Rectal smooth muscle tissue (tissue), 1 donor: Measurements from ENCODE around the gene LRRC28.
A peak's percentile ranks its signal among the peaks of the same experiment; 100 is the strongest.

Experiments used
- H3K27ac ChIP-seq: one replicate; pipeline ENCODE4 v1.7.0; 2013; ENCODE audit warnings: low read depth, low read length, inconsistent platforms
- H3K27me3 ChIP-seq: one replicate; pipeline ENCODE4 v1.7.0; 2013; ENCODE audit warnings: low read length; ENCODE audit not compliant: control insufficient read depth, insufficient read depth
- H3K36me3 ChIP-seq: one replicate; pipeline ENCODE4 v1.7.0; 2013; ENCODE audit warnings: low read length; ENCODE audit not compliant: control insufficient read depth, insufficient read depth
- H3K4me1 ChIP-seq: one replicate; pipeline ENCODE4 v1.7.0; 2013; ENCODE audit warnings: low read length; ENCODE audit not compliant: control insufficient read depth, insufficient read depth
- H3K4me3 ChIP-seq: one replicate; pipeline ENCODE4 v1.7.0; 2013; ENCODE audit warnings: low read length
- H3K9ac ChIP-seq: one replicate; pipeline ENCODE4 v1.7.0; 2013; ENCODE audit warnings: low read length

Gene LRRC28

DNA sequence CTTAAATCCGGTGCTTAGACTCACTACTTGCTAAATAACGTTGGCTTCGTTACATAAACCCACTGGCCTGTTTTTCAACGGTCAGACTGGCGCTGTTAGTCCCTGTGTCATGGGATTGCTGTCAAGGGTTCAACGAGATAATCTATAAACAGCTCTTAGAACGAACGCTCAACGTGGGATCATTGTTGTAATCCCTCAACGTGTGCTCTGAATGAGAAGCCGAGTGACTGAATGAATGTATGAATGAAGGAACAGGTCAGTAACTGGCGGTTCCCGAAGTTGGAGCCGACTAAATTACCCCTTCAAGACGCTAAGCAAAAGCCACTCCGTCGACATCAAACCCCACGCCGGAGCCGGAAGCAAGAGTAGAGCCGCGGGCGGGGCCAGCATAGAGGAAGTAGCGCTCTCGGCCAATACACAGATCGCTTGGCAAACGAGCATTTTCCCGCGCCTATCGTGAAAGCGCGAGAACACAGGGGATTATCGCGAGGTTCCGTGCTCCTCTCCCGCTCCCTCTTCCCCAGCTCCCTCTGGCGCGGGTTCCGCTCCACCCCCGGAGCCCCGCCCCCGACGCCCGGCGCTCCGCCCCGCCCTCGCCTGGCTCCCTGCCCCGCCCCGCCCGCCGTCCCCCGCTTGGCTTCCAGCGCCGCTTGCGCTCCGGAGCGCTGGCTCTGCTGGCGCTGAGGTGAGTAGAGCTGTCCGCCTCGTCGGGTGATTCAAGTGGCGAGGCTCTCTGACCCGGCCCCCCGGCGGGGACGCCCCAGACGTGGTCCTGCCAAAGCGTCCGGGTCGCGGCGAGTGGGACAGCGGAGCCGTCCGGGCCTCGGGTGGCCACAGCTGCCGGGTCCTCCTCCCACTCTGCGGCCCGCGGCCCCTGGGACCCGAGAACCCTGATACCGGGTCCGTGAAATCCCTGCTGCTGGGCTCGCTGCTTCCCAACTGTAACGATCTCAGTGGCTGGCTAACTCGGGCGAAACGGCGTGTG lies at the start of gene LRRC28:
LRRC28 (plus strand) TSS at position 625 of the 985 bp plus-strand sequence. CDS start 4,477 bp downstream, outside the sequence.
- peak within 1 kb of the TSS; percentile 93 for H3K27ac ChIP-seq
- peak within 1 kb of the TSS; percentile 92 for H3K4me3 ChIP-seq
- no peaks in the 10 kb centered on the region for H3K27me3 ChIP-seq
- peak within 1 kb of the TSS; percentile 66 for H3K9ac ChIP-seq
- no peaks in the 10 kb centered on the region for H3K36me3 ChIP-seq
- peaks cover 15% of the 10 kb centered on the region for H3K4me1 ChIP-seq

DNA sequence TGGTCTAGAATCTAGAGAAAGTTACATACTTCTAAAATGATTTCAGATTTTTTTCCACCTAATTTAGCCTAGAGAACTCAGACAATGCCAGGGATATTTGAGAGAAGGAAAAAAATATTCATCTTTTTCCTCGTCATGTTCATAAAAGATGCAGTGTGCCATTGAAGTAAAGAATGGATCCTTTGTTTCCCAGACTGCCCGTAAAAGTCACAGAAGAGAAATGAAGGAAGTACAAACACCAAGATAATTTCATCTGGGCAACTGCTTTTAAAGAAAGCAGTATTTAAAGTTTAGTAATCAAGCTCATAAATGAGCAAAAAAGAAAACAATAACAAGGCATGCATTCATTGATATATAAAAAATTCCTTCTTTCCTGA lies 49.1 kb upstream of the LRRC28 start:
- Histone ChIP-seq H3K4me3 (no peak overlapping the region), H3K27ac (no peak overlapping the region), H3K36me3 (no peaks in the 10 kb centered on the region), H3K4me1 (no peaks in the 10 kb centered on the region), H3K27me3 (no peaks in the 10 kb centered on the region), H3K9ac (no peak overlapping the region)

DNA sequence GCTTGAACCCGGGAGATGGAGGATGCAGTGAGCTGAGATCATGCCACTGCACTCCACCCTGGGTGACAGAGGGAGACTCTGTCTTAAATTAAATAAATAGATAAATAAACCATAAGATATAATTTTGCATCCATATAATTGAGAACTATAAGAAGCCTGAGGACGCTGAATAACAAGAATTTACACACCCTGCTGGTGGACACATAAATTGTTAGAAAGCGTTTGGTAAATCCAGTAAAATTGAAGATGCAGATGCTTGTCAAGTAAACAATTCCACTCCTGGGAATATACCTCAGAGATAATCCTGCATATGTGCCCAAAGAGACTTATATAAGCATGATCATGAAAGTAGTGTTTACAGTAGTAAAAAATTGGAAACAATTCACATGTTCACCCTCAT lies 43.6 kb upstream of the LRRC28 start:
- H3K4me3 ChIP-seq: no peak overlapping the region
- H3K27ac ChIP-seq: no peak overlapping the region
- no peaks in the 10 kb centered on the region for H3K36me3 ChIP-seq
- no peak overlapping the region for H3K9ac ChIP-seq
- H3K4me1 ChIP-seq: peaks cover 16% of the 10 kb centered on the region
- no peaks in the 10 kb centered on the region for H3K27me3 ChIP-seq

DNA sequence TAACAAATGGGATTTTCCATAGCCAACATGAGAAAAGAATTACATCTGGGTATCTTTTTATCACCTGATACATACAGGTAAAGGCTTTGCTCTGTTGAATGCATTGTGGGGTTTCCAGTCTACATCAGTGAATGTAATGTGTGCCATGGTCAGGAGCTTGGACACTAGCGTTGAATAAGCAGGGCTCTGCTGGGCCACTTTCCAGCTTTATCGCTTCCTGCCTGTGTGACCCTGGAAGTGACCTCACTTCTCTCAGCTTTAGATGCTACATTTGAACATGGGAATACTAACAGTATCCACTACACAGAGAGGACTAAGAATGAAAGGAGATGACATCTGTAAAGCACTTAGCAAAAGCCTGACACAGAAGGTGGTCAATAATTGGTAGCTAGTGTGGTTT lies 42.0 kb upstream of the LRRC28 start:
- Histone ChIP-seq H3K36me3 (no peaks in the 10 kb centered on the region), H3K4me1 (peaks cover 24% of the 10 kb centered on the region), H3K27me3 (no peaks in the 10 kb centered on the region), H3K9ac (no peak overlapping the region), H3K4me3 (no peak overlapping the region), H3K27ac (no peak overlapping the region)

DNA sequence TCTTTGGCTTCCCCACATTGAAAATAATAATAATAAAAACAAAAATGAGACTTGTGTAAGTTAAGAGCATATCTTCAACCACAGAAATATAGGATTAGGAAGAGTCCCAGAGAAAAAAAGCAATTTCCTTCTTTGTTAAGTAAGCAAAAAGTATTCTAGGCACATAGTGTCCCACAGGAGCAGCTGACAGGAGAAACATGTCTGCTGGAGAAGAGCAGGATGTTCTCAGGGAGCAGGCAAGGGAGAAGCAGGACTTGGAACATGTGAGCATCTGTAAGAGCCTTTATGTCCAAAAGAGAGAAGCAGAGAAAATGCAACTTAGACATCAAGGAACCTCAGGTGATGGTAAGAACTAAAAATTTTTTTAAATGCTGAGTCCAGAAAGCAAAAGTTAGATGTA lies 40.9 kb upstream of the LRRC28 start:
- Histone ChIP-seq H3K27ac (peak overlapping the region; percentile 90), H3K36me3 (no peaks in the 10 kb centered on the region), H3K27me3 (no peaks in the 10 kb centered on the region), H3K9ac (no peak overlapping the region), H3K4me1 (peaks cover 24% of the 10 kb centered on the region), H3K4me3 (no peak overlapping the region)

DNA sequence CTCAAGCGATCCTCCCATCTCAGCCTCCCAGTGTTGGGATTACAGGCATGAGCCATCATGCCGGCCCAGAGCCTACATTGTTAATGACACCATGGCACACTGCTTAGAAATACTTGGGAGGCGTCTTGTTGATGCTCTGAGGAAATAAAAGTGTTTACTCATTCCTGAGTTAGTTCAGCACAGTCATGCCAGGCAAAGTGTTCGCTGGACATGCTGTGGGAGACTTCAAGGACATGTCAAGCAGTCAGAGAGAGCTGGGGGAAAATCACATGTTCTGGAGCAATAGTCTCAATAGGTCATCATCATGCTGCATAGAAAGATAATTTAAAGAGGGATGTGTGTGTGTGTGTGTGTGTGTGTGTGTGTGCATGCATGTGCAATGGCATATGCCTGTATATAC lies 39.4 kb upstream of the LRRC28 start:
- Histone ChIP-seq H3K36me3 (peaks cover 2% of the 10 kb centered on the region), H3K9ac (no peak overlapping the region), H3K4me3 (no peak overlapping the region), H3K27ac (peak overlapping the region; percentile 90), H3K4me1 (peaks cover 24% of the 10 kb centered on the region), H3K27me3 (no peaks in the 10 kb centered on the region)

DNA sequence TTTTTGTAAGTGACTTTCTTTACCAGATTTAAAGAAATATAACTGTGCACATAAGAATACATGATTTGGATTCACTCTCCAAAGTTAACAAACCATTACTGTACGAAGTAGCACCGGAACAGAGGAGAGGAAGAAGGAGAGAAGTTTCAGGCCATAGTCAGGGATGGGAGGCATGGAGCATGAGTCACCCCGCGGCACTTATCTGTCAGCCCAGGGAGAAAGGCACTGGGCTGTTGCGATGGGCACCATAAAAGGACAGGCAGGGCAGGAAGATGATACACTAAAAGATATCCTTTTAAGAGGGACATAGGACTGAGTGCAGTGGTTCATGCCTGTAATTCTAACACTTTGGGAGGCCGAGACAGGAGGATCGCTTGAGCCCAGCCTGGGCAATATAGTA lies 38.9 kb upstream of the LRRC28 start:
- H3K4me1 ChIP-seq: peaks cover 24% of the 10 kb centered on the region
- H3K27ac ChIP-seq: peak overlapping the region; percentile 90
- peaks cover 2% of the 10 kb centered on the region for H3K36me3 ChIP-seq
- H3K9ac ChIP-seq: no peak overlapping the region
- H3K27me3 ChIP-seq: no peaks in the 10 kb centered on the region
- no peak overlapping the region for H3K4me3 ChIP-seq

DNA sequence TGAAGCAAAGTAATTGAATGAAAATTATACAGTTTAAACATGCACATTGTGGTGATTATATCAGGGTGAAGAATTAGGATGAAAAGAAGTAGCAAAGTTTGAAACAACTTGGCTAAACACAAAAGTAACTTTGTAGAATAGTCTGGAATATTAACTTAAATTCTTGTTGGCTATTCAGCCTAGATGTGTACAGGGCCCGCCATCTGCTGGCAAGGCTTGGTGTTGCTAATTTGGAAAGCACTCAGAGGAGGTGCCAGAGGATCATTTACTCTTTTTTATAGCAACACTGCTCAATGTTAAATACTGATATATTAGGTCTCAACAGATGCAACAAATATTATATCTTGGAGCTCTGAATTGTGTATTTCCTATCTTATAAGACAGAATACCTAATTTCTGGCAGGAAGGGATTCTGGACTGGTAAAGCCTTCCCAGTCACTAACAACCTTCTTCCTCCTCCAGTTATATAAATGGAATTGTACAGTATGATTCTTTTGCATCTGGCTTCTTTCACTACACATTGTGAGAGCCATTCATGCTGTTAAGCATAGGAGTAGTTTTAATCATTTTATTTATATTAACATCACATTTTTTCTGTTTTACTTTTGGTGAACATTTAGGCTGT lies 38.0 kb upstream of the LRRC28 start:
- H3K4me3 ChIP-seq: no peak overlapping the region
- H3K27ac ChIP-seq: peak overlapping the region; percentile 90
- no peaks in the 10 kb centered on the region for H3K27me3 ChIP-seq
- peaks cover 24% of the 10 kb centered on the region for H3K4me1 ChIP-seq
- peaks cover 9% of the 10 kb centered on the region for H3K36me3 ChIP-seq
- no peak overlapping the region for H3K9ac ChIP-seq

DNA sequence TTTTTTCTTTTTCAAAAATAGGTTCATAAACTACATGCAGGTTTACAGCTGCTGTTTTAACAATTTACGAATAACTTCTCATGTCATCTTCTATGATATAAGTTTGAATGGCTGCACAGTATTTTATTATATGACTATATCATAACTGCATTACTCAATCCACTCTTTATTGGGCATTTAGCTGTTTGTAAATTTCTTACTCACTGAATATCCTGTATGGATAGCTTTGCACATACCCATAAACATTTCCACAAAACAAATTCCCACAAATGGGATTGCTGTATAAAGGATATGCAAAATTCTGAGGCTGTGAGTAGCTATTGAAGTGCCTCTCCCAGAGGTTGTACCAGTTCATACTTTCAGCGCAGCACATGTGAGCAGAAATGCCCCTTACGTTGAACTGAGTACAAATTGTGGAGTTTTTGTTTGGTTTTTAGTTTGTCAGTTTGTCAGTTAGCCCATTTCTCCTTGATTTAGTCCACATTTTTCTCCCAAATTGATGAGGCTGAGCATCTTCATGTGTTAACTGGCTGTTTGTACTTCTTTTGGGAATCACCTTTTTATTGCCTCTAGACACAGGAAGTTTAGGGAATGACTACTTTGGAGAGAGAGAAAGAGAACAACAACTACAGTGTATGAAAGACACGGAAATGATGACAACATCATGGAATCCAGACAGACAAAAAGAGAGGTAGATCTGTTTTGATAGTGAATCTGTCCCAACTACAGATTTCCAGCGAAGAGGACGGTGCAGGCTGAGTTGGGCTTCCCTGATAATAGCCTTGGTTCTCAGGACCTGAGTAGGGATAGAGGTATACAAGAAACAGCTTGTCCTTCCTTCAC lies 26.7 kb upstream of the LRRC28 start:
- H3K4me3 ChIP-seq: no peak overlapping the region
- H3K27me3 ChIP-seq: no peaks in the 10 kb centered on the region
- H3K4me1 ChIP-seq: no peaks in the 10 kb centered on the region
- H3K36me3 ChIP-seq: peaks cover 26% of the 10 kb centered on the region
- H3K9ac ChIP-seq: no peak overlapping the region
- no peak overlapping the region for H3K27ac ChIP-seq

DNA sequence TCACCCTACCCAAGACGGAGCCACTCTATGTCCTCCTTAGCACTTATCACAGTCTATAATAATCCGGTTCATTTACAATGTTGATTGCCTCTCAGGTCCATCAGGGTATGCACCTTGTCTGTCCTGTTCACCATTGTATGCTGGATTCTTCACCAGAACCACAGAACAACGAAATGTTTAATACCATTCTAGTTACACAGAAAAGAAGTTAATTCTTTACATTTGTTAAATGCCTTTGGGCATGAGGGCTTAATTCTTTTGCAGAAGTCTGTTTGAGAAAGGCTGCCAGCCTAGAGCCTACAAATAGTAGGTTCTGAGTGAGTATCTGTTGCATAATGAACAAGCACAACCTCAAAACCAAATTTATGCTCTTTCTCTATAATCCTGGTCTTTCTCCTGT lies 24.5 kb upstream of the LRRC28 start:
- Histone ChIP-seq H3K27me3 (no peaks in the 10 kb centered on the region), H3K9ac (no peak overlapping the region), H3K4me3 (no peak overlapping the region), H3K4me1 (no peaks in the 10 kb centered on the region), H3K36me3 (peaks cover 24% of the 10 kb centered on the region), H3K27ac (no peak overlapping the region)

DNA sequence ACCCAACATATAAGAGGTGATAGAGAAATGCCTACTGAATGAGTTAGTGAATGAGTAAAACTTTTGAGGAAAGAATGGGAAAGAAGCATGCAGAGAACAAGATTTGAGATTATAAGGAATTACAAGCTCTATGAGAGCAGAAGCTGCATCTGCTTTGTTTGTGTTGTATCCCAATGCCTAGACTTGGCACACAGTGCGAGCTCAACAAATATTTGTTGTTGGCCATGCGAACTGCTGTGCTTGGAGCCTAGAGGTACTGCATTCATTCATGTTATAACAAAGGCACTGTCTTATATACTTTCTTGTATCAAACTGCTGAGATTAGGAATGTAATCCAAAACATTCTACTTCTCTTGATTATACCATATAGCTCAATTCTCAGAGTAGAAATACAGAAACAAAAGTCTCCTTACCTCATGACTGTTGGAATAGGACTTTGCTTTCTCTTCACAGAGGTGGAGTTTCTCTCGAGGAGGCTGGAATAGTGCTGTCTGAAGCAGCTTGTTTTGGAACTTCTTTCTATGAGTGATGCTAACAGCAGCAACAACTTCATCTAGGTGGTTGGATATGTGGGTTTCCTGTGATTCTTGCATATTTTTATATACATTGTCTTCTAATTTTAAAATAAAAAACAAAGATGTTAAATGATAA lies 23.0 kb upstream of the LRRC28 start:
- H3K36me3 ChIP-seq: peaks cover 19% of the 10 kb centered on the region
- H3K9ac ChIP-seq: no peak overlapping the region
- no peaks in the 10 kb centered on the region for H3K27me3 ChIP-seq
- H3K27ac ChIP-seq: no peak overlapping the region
- no peak overlapping the region for H3K4me3 ChIP-seq
- H3K4me1 ChIP-seq: no peaks in the 10 kb centered on the region

DNA sequence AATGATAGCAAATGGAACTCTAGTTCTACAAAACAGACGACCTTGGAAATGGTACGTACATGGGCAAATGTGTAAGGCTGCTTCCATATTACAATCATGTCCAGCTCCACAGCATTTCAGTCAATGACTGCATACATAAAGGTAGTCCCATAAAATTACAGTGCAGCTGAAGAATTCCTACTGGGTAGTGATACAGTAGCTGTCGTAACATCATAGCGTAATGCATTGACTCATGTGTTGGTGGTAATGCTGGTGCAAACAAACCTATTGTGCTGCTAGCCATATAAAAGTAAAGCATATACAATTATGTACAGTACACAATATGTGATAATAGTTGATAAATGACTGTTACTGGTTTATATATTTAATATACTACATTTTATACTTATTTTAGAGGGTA lies 20.4 kb upstream of the LRRC28 start:
- Histone ChIP-seq H3K36me3 (peaks cover 12% of the 10 kb centered on the region), H3K27me3 (no peaks in the 10 kb centered on the region), H3K27ac (no peak overlapping the region), H3K4me3 (no peak overlapping the region), H3K9ac (no peak overlapping the region), H3K4me1 (no peaks in the 10 kb centered on the region)
